Measurements from ENCODE around the gene KSR1.

The KSR1 gene

GRCh38 chr17:27575096-27575911 lies 119.1 kb downstream of the KSR1 start:
- no peak overlapping the region for H3K27ac ChIP-seq
- TF ChIP-seq CTCF (conservative IDR thresholded peaks at IDR 0.05): no peak
- TF ChIP-seq ZFX (IDR thresholded peaks at IDR 0.05): no peak

GRCh38 chr17:27575912-27576252 lies 119.6 kb downstream of the KSR1 start:
- no peak overlapping the region for H3K27ac ChIP-seq
- TF ChIP-seq ZFX (IDR thresholded peaks at IDR 0.05) (no peak), CTCF (conservative IDR thresholded peaks at IDR 0.05) (no peak)

DNA sequence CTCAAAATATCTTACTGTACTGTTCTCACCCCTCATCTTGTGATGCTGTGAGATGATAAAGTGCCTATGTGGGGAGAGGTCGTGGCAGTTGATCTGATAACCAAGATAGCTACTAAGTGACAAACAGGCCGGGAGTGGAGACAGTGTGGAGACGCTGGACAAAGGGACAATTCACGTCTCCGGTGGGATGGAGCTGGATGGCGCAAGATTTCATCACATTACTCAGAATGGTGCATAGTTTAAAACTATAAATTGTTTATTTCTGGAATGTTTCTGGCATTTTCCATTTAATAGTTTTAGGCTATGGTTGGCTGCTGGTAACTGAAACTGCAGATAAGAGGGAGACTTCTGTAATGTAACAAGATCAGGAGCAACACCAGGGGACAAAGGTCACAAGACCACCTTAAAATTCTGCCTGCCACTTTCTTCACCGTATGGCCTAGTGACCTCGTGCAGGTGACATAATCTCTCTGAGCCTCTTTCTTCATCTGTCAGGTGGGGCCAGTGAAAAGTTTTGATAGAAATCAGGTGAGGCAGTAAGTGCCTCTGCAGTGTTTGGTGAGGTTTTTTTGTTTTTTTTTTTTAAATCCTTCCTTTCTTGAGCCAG lies 120.3 kb downstream of the KSR1 start:
- H3K27ac ChIP-seq: no peak overlapping the region
- TF ChIP-seq CTCF (conservative IDR thresholded peaks at IDR 0.05) (no peak), ZFX (IDR thresholded peaks at IDR 0.05) (no peak)

- no peak overlapping the region for H3K27ac ChIP-seq
- TF ChIP-seq CTCF (conservative IDR thresholded peaks at IDR 0.05) (no peak), ZFX (IDR thresholded peaks at IDR 0.05) (no peak)
Observed at GRCh38 chr17:27577121-27577761, 121.0 kb downstream of the KSR1 start.

- TF ChIP-seq ZFX (IDR thresholded peaks at IDR 0.05): no peak
- TF ChIP-seq CTCF (conservative IDR thresholded peaks at IDR 0.05): no peak
- H3K27ac ChIP-seq: no peak overlapping the region
Observed at GRCh38 chr17:27577884-27578717, 121.9 kb downstream of the KSR1 start.

- TF ChIP-seq CTCF (conservative IDR thresholded peaks at IDR 0.05): no peak
- no peak for TF ChIP-seq ZFX (IDR thresholded peaks at IDR 0.05)
- no peak overlapping the region for H3K27ac ChIP-seq
Observed at GRCh38 chr17:27578718-27579085, 122.5 kb downstream of the KSR1 start.
